Measurements from ENCODE around the gene DERL3.

DNA sequence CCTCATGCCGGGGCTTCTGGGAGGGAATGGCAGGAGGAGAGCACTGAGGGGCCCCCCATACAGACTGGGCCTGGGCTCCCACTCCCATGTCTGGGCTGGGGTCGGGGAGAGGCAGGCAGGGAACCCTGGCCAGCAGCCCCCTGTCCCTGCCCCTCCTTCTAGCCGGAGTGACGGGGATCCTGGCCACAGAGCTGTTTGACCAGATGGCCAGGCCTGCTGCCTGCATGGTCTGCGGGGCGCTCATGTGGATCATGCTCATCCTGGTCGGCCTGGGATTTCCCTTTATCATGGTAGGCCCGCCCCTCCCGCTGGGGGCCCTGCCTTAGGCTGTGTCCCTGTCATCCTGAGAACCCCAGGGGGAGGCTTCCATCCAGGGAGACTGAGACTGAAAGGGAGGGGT is 45.3 kb upstream of the DERL3 start:
- TF ChIP-seq ZNF274 (IDR thresholded peaks at IDR 0.05; ENCODE audit: low read depth, low read length), result no peak
- no peak for TF ChIP-seq YY1 (IDR thresholded peaks at IDR 0.05; ENCODE audit: insufficient read depth, insufficient read length)
